Stimulated activated effector memory CD8-positive, alpha-beta T cell treated with anti-CD3 and anti-CD28 coated beads, Interleukin-12 subunit alpha, Interleukin-12 subunit beta, amount 100 ng/mL, for 72 hours (primary cell): ENCODE measurements around the gene JADE2.
A peak's percentile ranks its signal among the peaks of the same experiment; 100 is the strongest.
"Not testable (repeated sequence)": the region's sequence is repeated elsewhere in the genome, so short reads cannot be mapped to it uniquely, and the experiment has no call there.

Source experiments
- ATAC-seq: fragments of 150-1000 bp; cut with Tn5 transposase; 2 replicates; pipeline ENCODE4 v1.10.0; 2021
- DNase-seq, 2 donors: peaks; one replicate each; pipeline ENCODE4 v3.0.0; 2021 to 2022; ENCODE audit warnings: low spot score in 2 of 2
- H3K27ac Mint-ChIP-seq: one replicate; pipeline ENCODE4 v1.8.0; 2022; ENCODE audit warnings: mild to moderate bottlenecking, mixed read lengths
- H3K36me3 Mint-ChIP-seq: one replicate; pipeline ENCODE4 v1.8.0; 2022; ENCODE audit warnings: mild to moderate bottlenecking, mixed read lengths
- H3K4me1 Mint-ChIP-seq: one replicate; pipeline ENCODE4 v1.8.0; 2022; ENCODE audit warnings: mixed read lengths
- H3K4me3 Mint-ChIP-seq: one replicate; pipeline ENCODE4 v1.8.0; 2022; ENCODE audit warnings: mild to moderate bottlenecking, mixed read lengths
- H3K9me3 Mint-ChIP-seq: one replicate; pipeline ENCODE4 v1.8.0; 2022; ENCODE audit warnings: mixed read lengths

Gene JADE2

GRCh38 chr5:134503088-134503936, 22.2 kb upstream of the JADE2 start:
- Mint-ChIP-seq H3K4me3 (peak overlapping the region; percentile 64), H3K4me1 (peaks cover 35% of the 10 kb centered on the region), H3K9me3 (no peaks in the 10 kb centered on the region), H3K36me3 (peaks cover 6% of the 10 kb centered on the region), H3K27ac (peak overlapping the region; percentile 96)
- DNase-seq = peak; percentile 51 to 88
- ATAC-seq = peak; percentile 98

DNA sequence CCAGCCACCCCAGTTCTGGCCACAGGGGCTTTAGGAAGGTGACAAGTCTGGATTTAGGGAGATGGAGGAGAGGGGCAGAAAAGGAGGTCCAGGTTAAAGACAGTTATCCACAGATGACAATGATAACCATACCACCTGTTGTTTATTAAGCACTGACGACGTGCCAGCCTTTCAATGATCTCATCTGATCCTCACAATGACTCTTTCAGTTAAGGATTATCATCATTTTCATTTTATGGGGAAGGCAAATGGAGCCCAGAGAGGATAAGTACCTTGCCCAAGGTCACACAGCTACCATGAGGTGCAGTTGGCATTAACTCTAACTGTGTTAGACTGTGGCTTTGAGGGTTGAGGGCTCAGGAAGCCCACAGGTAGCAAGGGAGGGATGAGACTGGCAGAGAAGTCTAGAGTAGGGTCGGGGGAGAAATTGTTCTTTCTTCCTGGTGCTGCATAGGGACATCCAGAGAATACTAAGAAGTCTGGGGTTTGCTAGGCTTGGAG, 21.5 kb upstream of the JADE2 start:
- H3K36me3 Mint-ChIP-seq = peaks cover 6% of the 10 kb centered on the region
- peak; percentile 47 for ATAC-seq
- peaks cover 35% of the 10 kb centered on the region for H3K4me1 Mint-ChIP-seq
- DNase-seq = no peak
- peak overlapping the region; percentile 64 for H3K4me3 Mint-ChIP-seq
- H3K27ac Mint-ChIP-seq = peak overlapping the region; percentile 96
- no peaks in the 10 kb centered on the region for H3K9me3 Mint-ChIP-seq

GRCh38 chr5:134504629-134505300, 20.7 kb upstream of the JADE2 start:
- Mint-ChIP-seq H3K9me3 (no peaks in the 10 kb centered on the region), H3K4me3 (no peak overlapping the region), H3K4me1 (peaks cover 42% of the 10 kb centered on the region), H3K36me3 (peaks cover 6% of the 10 kb centered on the region), H3K27ac (peak overlapping the region; percentile 96)
- DNase-seq = no peak
- no peak for ATAC-seq

GRCh38 chr5:134506054-134507039, 19.1 kb upstream of the JADE2 start:
- no peak overlapping the region for H3K27ac Mint-ChIP-seq
- H3K36me3 Mint-ChIP-seq = peaks cover 6% of the 10 kb centered on the region
- H3K4me1 Mint-ChIP-seq = peaks cover 58% of the 10 kb centered on the region
- no peak for DNase-seq
- H3K9me3 Mint-ChIP-seq = no peaks in the 10 kb centered on the region
- ATAC-seq = no peak
- H3K4me3 Mint-ChIP-seq = no peak overlapping the region

- Mint-ChIP-seq H3K4me3 (no peak overlapping the region), H3K9me3 (no peaks in the 10 kb centered on the region), H3K27ac (peak overlapping the region; percentile 6), H3K4me1 (peaks cover 57% of the 10 kb centered on the region), H3K36me3 (peaks cover 6% of the 10 kb centered on the region)
- ATAC-seq (no peak), DNase-seq (no peak)
Measured at GRCh38 chr5:134507452-134507851, 18.0 kb upstream of the JADE2 start.

DNA sequence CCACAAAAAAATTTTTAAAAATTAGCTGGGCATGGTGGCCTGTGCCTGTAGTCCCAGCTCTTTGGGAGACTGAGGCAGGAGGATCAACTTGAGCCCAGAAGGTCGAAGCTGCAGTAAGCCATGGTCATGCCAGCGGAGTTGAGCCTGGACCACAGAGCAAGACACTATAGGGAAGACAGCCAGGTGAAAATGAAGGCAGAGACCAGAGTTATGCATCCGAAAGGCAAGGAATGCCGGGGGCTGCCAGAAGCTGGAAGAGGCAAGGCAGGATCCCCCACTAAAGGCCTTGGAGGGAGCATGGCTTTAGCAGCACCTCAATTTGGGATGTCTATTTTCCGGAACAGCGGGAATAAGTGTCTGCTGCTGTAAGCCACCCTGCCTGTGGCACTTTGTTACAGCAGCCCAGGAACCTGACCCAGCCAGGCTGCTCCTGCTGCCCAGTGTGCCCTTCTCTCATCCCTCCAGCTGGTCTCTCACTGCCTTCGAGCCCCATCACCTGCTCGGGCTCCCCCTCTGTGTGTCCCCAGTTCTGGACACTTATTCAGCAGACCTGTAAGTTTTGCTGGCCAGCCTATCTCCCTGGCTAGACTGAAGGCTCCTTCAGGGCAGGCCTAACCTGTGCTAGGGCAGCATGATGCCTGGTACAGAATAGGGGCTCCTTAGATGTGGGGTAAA, 16.8 kb upstream of the JADE2 start:
- H3K4me1 Mint-ChIP-seq = peaks cover 46% of the 10 kb centered on the region
- H3K36me3 Mint-ChIP-seq = peaks cover 1% of the 10 kb centered on the region
- no peak overlapping the region for H3K4me3 Mint-ChIP-seq
- DNase-seq (no peak), ATAC-seq (no peak)
- H3K27ac Mint-ChIP-seq = no peak overlapping the region
- H3K9me3 Mint-ChIP-seq = no peaks in the 10 kb centered on the region

DNA sequence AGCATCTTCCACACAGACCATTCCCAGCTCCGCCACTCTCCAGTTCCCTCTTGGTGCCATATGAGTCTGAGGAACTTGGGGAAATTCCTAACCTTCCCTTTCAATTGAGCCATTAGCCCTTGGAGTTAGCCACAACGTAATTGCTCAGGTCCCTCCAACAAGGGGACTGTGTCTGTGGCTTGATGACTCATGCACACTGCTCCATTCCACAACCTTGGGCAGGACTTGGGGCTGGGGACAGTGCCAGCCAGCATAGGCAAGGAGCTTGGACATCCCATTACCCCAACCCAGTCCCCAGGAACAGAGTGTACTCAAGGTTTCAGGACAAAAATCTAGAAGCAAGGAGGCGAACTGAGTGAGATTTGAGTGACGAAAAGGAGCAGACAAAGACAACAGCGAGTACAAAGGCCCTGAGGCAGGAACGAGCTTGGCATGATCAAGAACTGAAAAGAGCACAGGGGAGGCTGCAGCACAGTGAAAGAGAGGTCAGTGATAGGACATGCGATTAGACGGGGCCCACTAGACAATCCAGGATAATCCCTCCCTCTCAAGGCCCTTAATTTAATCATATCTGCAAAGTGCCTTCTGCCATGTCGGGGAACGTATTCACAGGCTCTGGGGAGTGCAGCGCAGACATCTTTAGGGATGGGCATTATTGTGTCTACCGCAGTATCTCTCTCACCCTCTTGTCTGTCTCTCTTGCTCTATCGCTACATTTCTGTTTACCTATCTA, 16.0 kb upstream of the JADE2 start:
- Mint-ChIP-seq H3K4me1 (peaks cover 38% of the 10 kb centered on the region), H3K4me3 (no peak overlapping the region), H3K9me3 (no peaks in the 10 kb centered on the region), H3K27ac (peak overlapping the region; percentile 4), H3K36me3 (no peaks in the 10 kb centered on the region)
- ATAC-seq (peak; percentile 24), DNase-seq (no peak)

GRCh38 chr5:134510970-134511795, 14.3 kb upstream of the JADE2 start:
- DNase-seq (no peak), ATAC-seq (peak; percentile 80)
- H3K4me3 Mint-ChIP-seq = no peak overlapping the region
- peak overlapping the region; percentile 76 for H3K27ac Mint-ChIP-seq
- H3K4me1 Mint-ChIP-seq = peaks cover 37% of the 10 kb centered on the region
- no peaks in the 10 kb centered on the region for H3K9me3 Mint-ChIP-seq
- no peaks in the 10 kb centered on the region for H3K36me3 Mint-ChIP-seq

GRCh38 chr5:134511796-134512660, 13.4 kb upstream of the JADE2 start:
- no peak for DNase-seq
- no peaks in the 10 kb centered on the region for H3K9me3 Mint-ChIP-seq
- peak; percentile 3 for ATAC-seq
- peak overlapping the region; percentile 76 for H3K27ac Mint-ChIP-seq
- H3K36me3 Mint-ChIP-seq = no peaks in the 10 kb centered on the region
- no peak overlapping the region for H3K4me3 Mint-ChIP-seq
- H3K4me1 Mint-ChIP-seq = peaks cover 37% of the 10 kb centered on the region

GRCh38 chr5:134512661-134512999, 12.8 kb upstream of the JADE2 start:
- H3K27ac Mint-ChIP-seq = no peak overlapping the region
- ATAC-seq = no peak
- no peak overlapping the region for H3K4me3 Mint-ChIP-seq
- H3K4me1 Mint-ChIP-seq = peaks cover 31% of the 10 kb centered on the region
- no peaks in the 10 kb centered on the region for H3K9me3 Mint-ChIP-seq
- DNase-seq = no peak
- H3K36me3 Mint-ChIP-seq = no peaks in the 10 kb centered on the region

DNA sequence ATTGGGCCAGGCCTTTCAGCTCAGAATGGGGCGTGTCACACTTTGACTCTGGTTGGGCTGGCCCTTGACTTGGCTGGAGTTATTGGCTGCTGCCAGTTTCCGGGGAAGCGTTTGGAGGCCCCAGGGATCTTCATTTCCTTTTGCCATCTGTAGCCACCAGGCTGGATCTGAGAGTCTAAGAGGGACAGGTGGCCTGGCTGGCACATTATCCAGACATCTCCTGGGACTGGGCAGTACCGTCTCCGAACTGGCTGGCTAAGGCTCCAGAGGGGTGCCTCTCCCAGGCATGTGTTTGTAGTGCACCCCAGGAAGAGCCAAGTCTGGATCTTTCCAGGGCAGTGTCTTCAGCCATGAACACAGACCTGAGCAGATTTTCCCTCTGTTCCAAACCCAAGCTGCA, 9.7 kb upstream of the JADE2 start:
- Mint-ChIP-seq H3K4me3 (no peak overlapping the region), H3K36me3 (no peaks in the 10 kb centered on the region), H3K9me3 (no peaks in the 10 kb centered on the region), H3K27ac (no peak overlapping the region), H3K4me1 (peaks cover 12% of the 10 kb centered on the region)
- DNase-seq (no peak), ATAC-seq (no peak)

DNA sequence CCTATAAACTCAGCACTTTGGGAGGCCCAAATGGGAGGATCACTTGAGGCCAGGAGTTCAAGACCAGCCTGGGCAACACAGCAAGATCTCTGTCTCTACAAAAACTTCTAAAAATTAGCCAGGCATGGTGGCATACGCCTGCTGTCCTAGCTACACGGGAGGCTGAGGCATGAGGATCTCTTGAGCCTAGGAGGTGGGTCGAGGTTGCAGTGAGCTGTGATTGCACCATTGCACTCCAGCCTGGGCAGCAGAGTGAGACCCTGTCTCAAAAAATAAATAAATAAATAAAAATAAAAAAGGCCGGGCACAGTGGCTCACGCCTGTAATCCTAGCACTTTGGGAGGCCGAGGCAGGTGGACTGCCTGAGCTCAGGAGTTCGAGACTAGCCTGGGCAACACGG, 8.5 kb upstream of the JADE2 start:
- H3K9me3 Mint-ChIP-seq = not testable (repeated sequence)

GRCh38 chr5:134517553-134517952, 7.9 kb upstream of the JADE2 start:
- Mint-ChIP-seq H3K36me3 (no peaks in the 10 kb centered on the region), H3K4me1 (no peaks in the 10 kb centered on the region), H3K4me3 (no peak overlapping the region), H3K9me3 (no peaks in the 10 kb centered on the region), H3K27ac (no peak overlapping the region)
- ATAC-seq = no peak
- DNase-seq = no peak

More for the DNA sequence above, 8.5 kb upstream of the JADE2 start:
- not testable (repeated sequence) for H3K36me3 Mint-ChIP-seq, H3K27ac Mint-ChIP-seq, ATAC-seq, DNase-seq, H3K4me1 Mint-ChIP-seq, H3K4me3 Mint-ChIP-seq
